Right atrium auricular region (tissue), 2 donors: Measurements from ENCODE around the gene STK4. TPM values are rescaled to one million over a fixed set of nuclear protein-coding genes. Genes with fewer than 3 reads are reported as not detected.

Source experiments
- DNase-seq: peaks from one replicate; pipeline ENCODE4 v3.0.0-alpha.2; 2019; ENCODE audit warnings: low spot score
- H3K27ac ChIP-seq, 2 donors: fragments of 200-600 bp; sonication (generic); 1 replicate in 1 of 2; 2 replicates in 1 of 2; pipeline ENCODE4 v1.5.1; 2016 to 2019
- H3K27me3 ChIP-seq, 2 donors: fragments of 200-600 bp; sonication (generic); one replicate each; pipeline versions ENCODE4 v1.5.1 to v1.6.0; 2017 to 2019
- H3K36me3 ChIP-seq: fragments of 200-600 bp; sonication (generic); one replicate; pipeline ENCODE4 v1.5.1; 2016
- H3K4me1 ChIP-seq, 2 donors: fragments of 200-600 bp; sonication (generic); one replicate each; pipeline versions ENCODE4 v1.5.1 to v1.6.0; 2017 to 2019
- H3K4me3 ChIP-seq, 2 donors: fragments of 200-600 bp; sonication (generic); 1 replicate in 1 of 2; 2 replicates in 1 of 2; pipeline ENCODE4 v1.5.1; 2017 to 2019; ENCODE audit warnings: mild to moderate bottlenecking in 1 of 2, moderate library complexity in 1 of 2
- H3K9me3 ChIP-seq, 2 donors: fragments of 200-600 bp; sonication (generic); one replicate each; pipeline ENCODE4 v1.5.1; 2019
- total RNA-seq, 2 donors: library from RNA; depleted of rRNA; stranded (reverse); fragments of >200 nt; gene quantifications; one replicate each; pipeline ENCODE4 v1.1.0, GENCODE V29; 2016
- TF ChIP-seq, protein P1 (sequence below), 2 donors: fragments of 200-600 bp; sonication (generic); IDR thresholded peaks; one replicate each; pipeline ENCODE4 v1.5.1; 2019; ENCODE audit warnings: antibody characterized with exemption in 2 of 2

Gene STK4
- total RNA-seq, 2 donors from 2014 or later, result 7.3 to 12.6 TPM

DNA sequence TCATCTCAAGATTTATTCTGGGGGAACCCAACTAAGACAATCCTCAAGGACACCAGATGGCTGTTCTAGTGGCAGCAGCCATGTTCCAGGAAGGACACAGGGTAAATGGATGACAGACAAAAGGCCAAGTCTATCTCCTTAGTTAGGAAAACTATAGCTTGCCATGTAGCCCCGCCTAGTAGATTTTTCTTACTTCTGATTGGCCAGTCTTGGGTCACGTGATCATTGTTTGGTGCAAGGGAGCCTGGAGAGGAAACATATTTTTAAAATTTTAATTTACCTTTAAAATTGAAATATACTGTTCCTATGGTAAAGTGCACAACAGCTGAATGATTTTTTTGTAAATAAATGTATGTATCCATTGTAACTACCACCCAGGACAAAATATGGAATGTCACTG is 139.0 kb downstream of the STK4 start:
- DNase-seq, result no peak
- TF ChIP-seq, protein P1, sequence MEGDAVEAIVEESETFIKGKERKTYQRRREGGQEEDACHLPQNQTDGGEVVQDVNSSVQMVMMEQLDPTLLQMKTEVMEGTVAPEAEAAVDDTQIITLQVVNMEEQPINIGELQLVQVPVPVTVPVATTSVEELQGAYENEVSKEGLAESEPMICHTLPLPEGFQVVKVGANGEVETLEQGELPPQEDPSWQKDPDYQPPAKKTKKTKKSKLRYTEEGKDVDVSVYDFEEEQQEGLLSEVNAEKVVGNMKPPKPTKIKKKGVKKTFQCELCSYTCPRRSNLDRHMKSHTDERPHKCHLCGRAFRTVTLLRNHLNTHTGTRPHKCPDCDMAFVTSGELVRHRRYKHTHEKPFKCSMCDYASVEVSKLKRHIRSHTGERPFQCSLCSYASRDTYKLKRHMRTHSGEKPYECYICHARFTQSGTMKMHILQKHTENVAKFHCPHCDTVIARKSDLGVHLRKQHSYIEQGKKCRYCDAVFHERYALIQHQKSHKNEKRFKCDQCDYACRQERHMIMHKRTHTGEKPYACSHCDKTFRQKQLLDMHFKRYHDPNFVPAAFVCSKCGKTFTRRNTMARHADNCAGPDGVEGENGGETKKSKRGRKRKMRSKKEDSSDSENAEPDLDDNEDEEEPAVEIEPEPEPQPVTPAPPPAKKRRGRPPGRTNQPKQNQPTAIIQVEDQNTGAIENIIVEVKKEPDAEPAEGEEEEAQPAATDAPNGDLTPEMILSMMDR (IDR thresholded peaks at IDR 0.05), result no peak
- no peak overlapping the region for H3K4me3 ChIP-seq
- no peaks in the 10 kb centered on the region for H3K9me3 ChIP-seq
- H3K36me3 ChIP-seq, result no peaks in the 10 kb centered on the region
- no peak overlapping the region for H3K27ac ChIP-seq
- no peaks in the 10 kb centered on the region for H3K27me3 ChIP-seq
- no peaks in the 10 kb centered on the region for H3K4me1 ChIP-seq

DNA sequence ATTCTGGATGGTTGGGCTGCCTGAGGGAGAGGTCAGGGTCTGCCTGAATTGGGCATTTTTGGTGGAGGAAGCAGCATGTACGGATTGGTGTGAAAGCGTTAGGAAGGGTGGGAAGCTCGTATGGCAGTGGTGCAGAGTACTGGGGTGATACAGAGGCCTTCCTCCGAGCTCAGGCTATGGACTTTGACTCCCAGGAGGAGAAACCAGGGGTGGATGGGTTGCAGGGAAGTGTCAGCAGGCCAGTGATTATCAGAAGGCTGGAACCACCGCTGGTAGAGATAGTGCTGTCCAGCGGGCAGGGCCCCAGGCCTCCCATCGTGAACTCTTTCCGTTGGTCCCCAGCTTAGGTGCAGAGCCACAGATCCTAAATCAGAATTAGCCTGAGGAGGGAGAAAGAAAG is 143.3 kb downstream of the STK4 start:
- no peaks in the 10 kb centered on the region for H3K36me3 ChIP-seq
- TF ChIP-seq, protein P1 (IDR thresholded peaks at IDR 0.05), result no peak
- H3K9me3 ChIP-seq, result no peaks in the 10 kb centered on the region
- no peak overlapping the region for H3K4me3 ChIP-seq
- no peaks in the 10 kb centered on the region for H3K27me3 ChIP-seq
- no peaks in the 10 kb centered on the region for H3K4me1 ChIP-seq
- no peak for DNase-seq
- no peak overlapping the region for H3K27ac ChIP-seq

DNA sequence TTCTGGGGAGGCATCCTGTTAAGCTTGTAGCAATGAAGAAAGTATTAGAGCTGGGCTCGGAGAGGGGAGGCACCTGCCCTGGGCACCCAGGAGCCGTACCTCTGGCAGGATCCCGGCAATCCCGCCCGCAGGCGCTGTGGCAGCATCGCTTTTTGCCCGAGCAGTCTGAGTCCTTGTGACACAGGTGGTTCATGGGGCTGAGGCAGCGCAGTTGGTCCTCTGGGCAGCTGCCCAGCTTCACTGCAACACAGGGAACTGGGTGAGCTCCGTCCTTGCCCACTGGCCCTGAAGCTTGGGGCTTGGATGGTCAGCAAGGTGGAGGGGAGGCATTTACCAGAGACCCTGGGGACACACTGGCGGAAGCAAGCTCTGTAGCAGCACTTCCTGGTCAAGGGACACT is 144.0 kb downstream of the STK4 start:
- no peak for DNase-seq
- H3K27me3 ChIP-seq, result no peaks in the 10 kb centered on the region
- H3K9me3 ChIP-seq, result no peaks in the 10 kb centered on the region
- no peaks in the 10 kb centered on the region for H3K4me1 ChIP-seq
- no peak overlapping the region for H3K4me3 ChIP-seq
- no peaks in the 10 kb centered on the region for H3K36me3 ChIP-seq
- TF ChIP-seq, protein P1 (IDR thresholded peaks at IDR 0.05), result no peak
- no peak overlapping the region for H3K27ac ChIP-seq

DNA sequence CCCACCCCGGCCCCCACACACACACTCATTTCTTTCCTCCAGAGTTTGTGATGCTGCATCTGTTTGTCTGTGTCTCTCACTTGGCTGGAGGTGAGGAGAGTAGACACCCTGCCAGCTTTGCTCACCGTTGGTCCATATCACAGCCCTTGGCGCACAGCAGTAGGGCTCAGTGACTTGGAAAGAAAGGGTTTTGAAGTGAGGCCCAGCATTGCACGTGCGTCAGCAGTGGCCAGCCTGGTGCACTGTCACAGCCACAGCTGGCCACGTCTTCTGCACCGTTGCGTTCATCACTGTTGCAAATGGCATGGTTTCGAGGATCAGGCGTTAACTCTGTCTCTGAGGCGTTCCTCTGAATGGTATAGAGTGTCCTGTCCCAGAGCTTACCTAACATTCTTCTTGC is 145.0 kb downstream of the STK4 start:
- TF ChIP-seq, protein P1 (IDR thresholded peaks at IDR 0.05), result no peak

DNA sequence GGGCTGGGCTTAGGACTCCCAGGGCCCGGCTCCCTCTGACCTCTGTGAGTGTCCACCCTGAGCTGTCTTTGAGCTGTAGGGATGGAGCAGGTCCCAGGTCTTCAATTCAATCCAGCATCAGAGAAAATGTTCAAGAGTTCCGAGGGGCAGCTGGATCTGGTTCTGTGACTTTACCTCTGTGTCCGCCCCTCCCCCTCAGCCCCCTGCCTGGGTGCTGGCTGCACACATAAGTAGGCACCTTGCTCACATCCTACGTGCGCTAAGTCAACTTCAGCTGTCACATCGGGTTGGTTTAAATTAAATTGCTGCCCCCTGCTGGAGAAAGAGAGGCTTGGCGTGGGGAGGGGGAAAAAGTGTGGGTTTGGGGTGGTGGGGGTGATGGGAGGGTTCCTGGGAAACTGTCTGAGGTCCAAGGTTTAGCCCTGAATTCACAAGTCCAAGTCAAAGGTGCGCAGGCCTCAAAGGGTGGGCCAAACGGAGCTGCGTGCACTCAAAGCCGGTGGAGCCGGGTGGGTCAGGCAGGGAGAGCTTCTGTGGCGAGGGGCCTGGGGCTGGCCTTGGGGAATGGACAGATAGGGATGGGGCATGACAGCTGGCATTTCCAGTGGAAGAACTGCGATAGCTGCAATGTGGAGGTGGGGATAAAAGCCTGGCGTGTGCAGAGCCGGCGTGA is 145.6 kb downstream of the STK4 start:
- Histone ChIP-seq H3K27ac (no peak overlapping the region), H3K4me1 (no peaks in the 10 kb centered on the region), H3K9me3 (no peaks in the 10 kb centered on the region), H3K27me3 (no peaks in the 10 kb centered on the region), H3K4me3 (no peak overlapping the region), H3K36me3 (no peaks in the 10 kb centered on the region)
- DNase-seq, result no peak
- TF ChIP-seq, protein P1 (IDR thresholded peaks at IDR 0.05), result peak; percentile 49 to 66

More for the DNA sequence above, 145.0 kb downstream of the STK4 start:
- Histone ChIP-seq H3K9me3 (no peaks in the 10 kb centered on the region), H3K27me3 (no peaks in the 10 kb centered on the region), H3K4me3 (no peak overlapping the region), H3K36me3 (no peaks in the 10 kb centered on the region), H3K27ac (no peak overlapping the region), H3K4me1 (no peaks in the 10 kb centered on the region)
- DNase-seq, result no peak

DNA sequence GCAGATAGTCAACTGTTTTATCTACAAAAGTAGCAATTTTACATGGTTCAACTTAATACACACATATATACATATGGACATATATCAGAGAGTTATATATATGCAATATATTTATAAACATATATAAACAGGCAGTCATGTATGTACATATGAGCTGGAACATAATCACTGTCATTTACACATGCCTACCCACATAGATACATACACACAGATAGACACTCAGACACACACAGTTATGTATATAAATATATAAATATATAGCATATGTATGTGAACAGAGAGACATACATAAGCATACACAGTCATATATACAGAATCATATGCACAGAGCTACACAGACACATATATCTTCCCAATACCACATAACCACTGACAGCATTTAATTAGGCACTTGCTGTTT is 146.4 kb downstream of the STK4 start:
- TF ChIP-seq, protein P1 (IDR thresholded peaks at IDR 0.05), result no peak
- no peak overlapping the region for H3K4me3 ChIP-seq

More for the DNA sequence above, 146.4 kb downstream of the STK4 start:
- no peaks in the 10 kb centered on the region for H3K36me3 ChIP-seq
- no peaks in the 10 kb centered on the region for H3K9me3 ChIP-seq
- DNase-seq, result no peak
- H3K27me3 ChIP-seq, result no peaks in the 10 kb centered on the region
- no peaks in the 10 kb centered on the region for H3K4me1 ChIP-seq
- no peak overlapping the region for H3K27ac ChIP-seq
